AG09319 (cell line): ENCODE data around the gene CLSTN1.

Experiments
- DNase-seq: peaks from one replicate; pipeline ENCODE4 v3.0.0-alpha.2; 2010; ENCODE audit warnings: low read depth; ENCODE audit errors: extremely low read depth
- TF ChIP-seq, protein P1 (sequence below): IDR thresholded peaks from 2 replicates; pipeline ENCODE4 v1.5.1; 2011; ENCODE audit warnings: low read depth, mild to moderate bottlenecking, inconsistent platforms, low read length, moderate library complexity

The CLSTN1 gene

DNA sequence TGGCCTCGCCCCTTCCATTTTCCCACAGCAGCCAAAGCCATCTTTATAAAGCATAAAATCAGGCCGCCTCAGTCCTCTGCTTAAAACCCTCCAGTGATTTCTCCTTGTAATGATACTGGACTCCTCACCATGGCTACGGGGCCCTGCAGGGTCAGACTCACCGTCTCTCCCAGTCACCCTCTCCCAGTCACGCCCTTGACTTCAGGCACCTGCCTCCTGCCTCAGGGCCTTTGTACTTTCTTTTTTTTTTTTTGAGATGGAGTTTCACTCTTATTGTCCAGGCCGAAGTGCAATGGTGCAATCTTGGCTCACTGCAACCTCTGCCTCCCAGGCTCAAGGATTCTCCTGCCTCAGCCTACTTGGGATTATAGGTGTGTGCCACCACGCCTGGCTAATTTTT lies 124.4 kb downstream of the CLSTN1 start:
- no peak for DNase-seq
- TF ChIP-seq, protein P1, sequence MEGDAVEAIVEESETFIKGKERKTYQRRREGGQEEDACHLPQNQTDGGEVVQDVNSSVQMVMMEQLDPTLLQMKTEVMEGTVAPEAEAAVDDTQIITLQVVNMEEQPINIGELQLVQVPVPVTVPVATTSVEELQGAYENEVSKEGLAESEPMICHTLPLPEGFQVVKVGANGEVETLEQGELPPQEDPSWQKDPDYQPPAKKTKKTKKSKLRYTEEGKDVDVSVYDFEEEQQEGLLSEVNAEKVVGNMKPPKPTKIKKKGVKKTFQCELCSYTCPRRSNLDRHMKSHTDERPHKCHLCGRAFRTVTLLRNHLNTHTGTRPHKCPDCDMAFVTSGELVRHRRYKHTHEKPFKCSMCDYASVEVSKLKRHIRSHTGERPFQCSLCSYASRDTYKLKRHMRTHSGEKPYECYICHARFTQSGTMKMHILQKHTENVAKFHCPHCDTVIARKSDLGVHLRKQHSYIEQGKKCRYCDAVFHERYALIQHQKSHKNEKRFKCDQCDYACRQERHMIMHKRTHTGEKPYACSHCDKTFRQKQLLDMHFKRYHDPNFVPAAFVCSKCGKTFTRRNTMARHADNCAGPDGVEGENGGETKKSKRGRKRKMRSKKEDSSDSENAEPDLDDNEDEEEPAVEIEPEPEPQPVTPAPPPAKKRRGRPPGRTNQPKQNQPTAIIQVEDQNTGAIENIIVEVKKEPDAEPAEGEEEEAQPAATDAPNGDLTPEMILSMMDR = no peak

DNA sequence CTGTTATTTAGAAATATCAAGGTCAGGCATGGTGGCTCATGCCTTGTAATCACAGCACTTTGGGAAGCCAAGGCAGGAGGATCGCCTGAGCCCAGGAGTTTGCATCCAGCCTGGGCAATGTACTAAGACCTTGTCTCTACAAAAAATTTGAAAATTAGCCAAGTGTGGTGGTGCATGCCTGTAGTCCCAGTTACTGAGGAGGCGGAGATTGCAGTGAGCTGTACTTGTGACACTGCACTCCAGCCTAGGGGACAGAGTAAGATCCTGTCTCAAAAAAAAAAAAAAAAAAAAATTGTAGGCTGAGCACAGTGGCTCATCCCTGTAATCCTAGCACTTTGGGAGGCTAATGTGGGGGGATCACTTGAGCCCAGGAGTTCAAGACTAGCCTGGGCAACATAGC lies 127.0 kb downstream of the CLSTN1 start:
- TF ChIP-seq, protein P1 = no peak
- no peak for DNase-seq

DNA sequence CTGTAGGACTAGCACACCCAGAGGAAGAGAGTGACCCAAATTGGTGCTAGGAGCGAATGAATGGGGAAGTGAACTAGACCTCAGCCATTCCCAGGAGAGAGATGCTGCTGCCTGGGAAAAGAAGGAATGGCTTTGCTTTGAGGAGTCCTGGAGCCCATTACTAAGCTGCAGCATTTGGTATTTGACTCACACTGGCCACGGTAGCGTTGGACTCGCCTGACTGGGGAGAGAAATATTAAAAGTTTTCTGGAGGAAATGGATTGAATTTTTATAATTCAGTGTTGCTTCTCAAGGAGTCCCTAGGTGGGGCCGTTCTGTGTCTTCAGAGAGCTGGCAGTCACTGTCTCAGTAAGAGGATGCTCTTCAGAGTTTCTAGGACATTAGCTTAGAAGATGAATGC lies 132.1 kb downstream of the CLSTN1 start:
- DNase-seq = no peak
- TF ChIP-seq, protein P1 = no peak; the same call in 1 of the 2 replicates

DNA sequence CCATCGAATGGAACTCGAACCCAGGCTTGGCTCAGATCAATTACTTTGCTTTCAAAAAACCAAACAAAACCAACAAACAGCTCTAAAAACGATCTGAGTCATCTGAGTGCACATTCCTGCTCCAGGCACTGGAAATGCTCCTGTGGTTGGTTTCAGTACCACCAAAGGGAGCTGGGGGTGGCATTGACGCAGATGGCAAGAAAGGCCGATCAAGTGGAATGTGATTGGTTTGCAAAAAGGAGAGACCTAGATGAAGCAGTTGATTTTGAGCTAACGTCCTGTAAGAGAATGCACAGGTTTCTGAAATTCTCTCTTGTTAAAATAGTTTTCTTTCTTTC lies 132.7 kb downstream of the CLSTN1 start:
- TF ChIP-seq, protein P1 = no peak
- no peak for DNase-seq

DNA sequence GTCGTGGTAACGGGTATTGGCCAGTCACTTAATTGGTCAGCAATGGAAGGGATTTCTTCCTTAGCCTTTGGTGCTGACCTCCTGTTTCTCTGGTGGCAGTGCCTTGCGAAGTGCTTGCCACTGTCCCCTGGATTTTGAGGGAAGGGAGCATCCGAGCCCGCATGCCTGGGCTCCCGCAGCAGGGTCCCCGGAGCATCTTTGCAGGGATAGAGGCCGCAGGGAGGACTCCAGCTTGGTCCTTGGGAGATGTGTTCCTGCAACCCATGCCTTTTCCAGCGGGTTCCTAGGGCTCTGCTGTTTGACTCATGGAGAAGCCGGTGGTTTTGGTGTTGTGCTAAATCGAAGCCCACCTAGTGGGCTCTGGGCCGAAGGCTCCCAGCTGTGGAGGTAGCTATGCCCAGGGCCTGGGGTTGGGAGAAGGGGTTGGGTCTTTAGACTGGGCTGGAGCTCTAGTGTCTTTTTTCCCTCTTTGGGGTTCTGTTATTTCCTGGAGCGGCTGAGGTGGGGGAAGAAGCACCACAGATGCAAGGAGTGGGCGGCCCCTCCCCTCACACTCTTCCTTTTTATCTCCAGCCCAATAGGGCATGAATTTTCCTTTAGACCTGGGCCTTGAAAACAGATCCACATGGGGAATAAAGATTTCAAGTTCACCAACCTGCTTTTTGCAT lies 133.2 kb downstream of the CLSTN1 start:
- DNase-seq = no peak
- TF ChIP-seq, protein P1 = no peak

DNA sequence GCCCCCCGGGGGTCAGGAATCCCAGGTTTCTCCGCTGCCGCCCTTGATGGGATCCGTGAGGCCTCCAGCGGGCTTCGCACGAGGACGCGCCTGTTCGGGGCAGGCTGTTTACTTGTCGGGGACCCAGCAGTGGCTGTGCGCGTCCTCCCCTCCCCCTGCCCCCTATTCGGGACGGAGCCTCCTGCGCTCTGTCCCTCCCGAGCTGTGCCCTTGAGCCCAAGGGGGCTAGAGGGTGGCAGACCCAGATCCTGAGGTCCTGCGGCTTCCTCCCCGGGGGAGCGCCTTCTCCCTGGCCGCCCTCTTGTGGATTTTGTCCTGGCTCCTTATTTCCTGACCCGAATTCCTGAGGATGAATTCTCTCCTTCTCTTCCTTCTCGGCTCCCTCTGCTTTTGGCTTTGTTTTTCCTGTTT lies 133.8 kb downstream of the CLSTN1 start:
- DNase-seq = no peak
- TF ChIP-seq, protein P1 = no peak; the same call in 1 of the 2 replicates

DNA sequence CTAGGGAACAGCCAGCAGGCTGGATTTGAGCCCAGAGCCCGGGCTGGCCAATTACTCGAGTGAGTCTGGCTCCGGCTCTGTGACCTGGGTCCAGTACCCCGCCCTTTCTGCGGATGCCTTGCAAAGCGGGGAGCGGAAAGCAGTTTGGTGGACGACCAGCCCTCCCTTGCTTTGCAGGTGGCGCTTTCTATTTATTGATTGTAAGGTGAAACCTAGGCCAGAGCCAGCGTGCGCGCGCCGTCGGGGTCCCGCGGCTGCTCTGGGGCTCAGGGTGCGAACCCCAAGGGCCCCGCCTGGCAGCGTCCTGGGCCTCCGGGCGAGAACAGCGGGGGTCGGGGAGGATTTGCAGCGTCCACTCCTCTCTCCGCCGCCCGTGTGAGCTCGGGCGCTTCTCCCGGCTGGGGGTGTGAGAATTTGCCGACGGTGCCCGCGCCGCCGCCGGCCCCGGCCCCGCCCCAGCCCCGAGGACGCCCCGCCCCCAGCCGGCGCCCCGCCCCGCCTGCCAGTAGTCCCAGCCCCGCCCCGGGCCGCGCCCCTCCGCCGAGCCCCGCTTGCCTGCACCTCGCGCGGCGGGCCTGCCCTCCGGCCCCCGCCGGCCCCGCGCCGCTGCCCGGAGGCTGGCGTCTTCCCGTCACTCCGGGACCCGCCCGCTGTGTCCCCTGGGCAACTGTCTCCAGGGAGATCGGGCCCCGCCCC lies 134.6 kb downstream of the CLSTN1 start:
- TF ChIP-seq, protein P1 = no peak
- DNase-seq = no peak
